SJCRH30 (cell line): ENCODE measurements around the gene SWAP70. TPM values are rescaled to one million over a fixed set of nuclear protein-coding genes. Genes with fewer than 3 reads are reported as not detected.
"Not testable (repeated sequence)": the region's sequence is repeated elsewhere in the genome, so short reads cannot be mapped to it uniquely, and the experiment has no call there.

Experiments
- DNase-seq, 2 experiments: peaks; one replicate each; pipeline ENCODE4 v3.0.0-alpha.2; 2015 to 2020
- H3K27ac ChIP-seq: fragments of 250-450 bp; sonication (Bioruptor Pico); 2 replicates; pipeline ENCODE4 v1.5.1; 2020; ENCODE audit warnings: mild to moderate bottlenecking, moderate library complexity
- H3K27me3 ChIP-seq: fragments of 250-450 bp; sonication (Bioruptor Pico); 2 replicates; pipeline ENCODE4 v1.5.1; 2020; ENCODE audit warnings: mild to moderate bottlenecking, moderate library complexity
- H3K36me3 ChIP-seq: fragments of 250-450 bp; sonication (Bioruptor Pico); 2 replicates; pipeline ENCODE4 v1.5.1; 2020; ENCODE audit warnings: mild to moderate bottlenecking, moderate library complexity
- H3K4me1 ChIP-seq: fragments of 250-450 bp; sonication (Bioruptor Pico); 2 replicates; pipeline ENCODE4 v1.5.1; 2020; ENCODE audit warnings: mild to moderate bottlenecking, moderate library complexity
- H3K4me3 ChIP-seq: fragments of 250-450 bp; sonication (Bioruptor Pico); 2 replicates; pipeline ENCODE4 v1.5.1; 2020; ENCODE audit warnings: mild to moderate bottlenecking, moderate library complexity
- H3K9me3 ChIP-seq: fragments of 250-450 bp; sonication (Bioruptor Pico); replicated peaks from 2 replicates; pipeline ENCODE4 v1.5.1; 2020; ENCODE audit warnings: mild to moderate bottlenecking, moderate library complexity
- total RNA-seq: library from RNA; depleted of rRNA; stranded (reverse); fragments of >200 nt; shearing (Covaris generic); gene quantifications from 2 replicates; pipeline ENCODE4 v1.2.3, GENCODE V29; 2014; rRNA removed

SWAP70 gene
- 25.3 and 25.4 TPM in 2 replicates for total RNA-seq

GRCh38 chr11:9663699-9664275, at the start of gene SWAP70:
TSS of gene SWAP70 (plus strand) at chr11:9664077. CDS start at chr11:9664180, 103 bp downstream.
- Histone ChIP-seq H3K27me3 (no peaks in the 10 kb centered on the region), H3K4me3 (peak within 1 kb of the TSS; percentile 82), H3K36me3 (no peaks in the 10 kb centered on the region; the same call in 1 of the 2 replicates), H3K4me1 (no peaks in the 10 kb centered on the region), H3K9me3 (peaks cover 15% of the 10 kb centered on the region), H3K27ac (peak within 1 kb of the TSS; percentile 57)
- DNase-seq, result peak; percentile 87 to 90

- no peak for DNase-seq
- Histone ChIP-seq H3K9me3 (no peaks in the 10 kb centered on the region), H3K4me1 (peaks cover 17% of the 10 kb centered on the region; the same call in 1 of the 2 replicates), H3K4me3 (no peak overlapping the region), H3K27ac (no peak overlapping the region), H3K27me3 (no peaks in the 10 kb centered on the region), H3K36me3 (no peaks in the 10 kb centered on the region)
Measured at GRCh38 chr11:9615031-9615451, 48.8 kb upstream of the SWAP70 start.

GRCh38 chr11:9616042-9616675, 47.7 kb upstream of the SWAP70 start:
- no peaks in the 10 kb centered on the region for H3K9me3 ChIP-seq
- no peaks in the 10 kb centered on the region for H3K27me3 ChIP-seq
- peaks cover 17% of the 10 kb centered on the region; the same call in 1 of the 2 replicates for H3K4me1 ChIP-seq
- H3K36me3 ChIP-seq, result no peaks in the 10 kb centered on the region
- H3K27ac ChIP-seq, result no peak overlapping the region
- DNase-seq, result no peak
- H3K4me3 ChIP-seq, result no peak overlapping the region

- Histone ChIP-seq H3K4me1 (peaks cover 17% of the 10 kb centered on the region; the same call in 1 of the 2 replicates), H3K27me3 (no peaks in the 10 kb centered on the region), H3K36me3 (no peaks in the 10 kb centered on the region), H3K9me3 (no peaks in the 10 kb centered on the region), H3K4me3 (no peak overlapping the region), H3K27ac (no peak overlapping the region)
- DNase-seq, result no peak
Measured at GRCh38 chr11:9616858-9617257, 47.0 kb upstream of the SWAP70 start.

GRCh38 chr11:9617940-9618339, 45.9 kb upstream of the SWAP70 start:
- Histone ChIP-seq H3K4me1 (peaks cover 9% of the 10 kb centered on the region; the same call in 1 of the 2 replicates), H3K36me3 (no peaks in the 10 kb centered on the region), H3K9me3 (no peaks in the 10 kb centered on the region), H3K27me3 (no peaks in the 10 kb centered on the region), H3K27ac (no peak overlapping the region), H3K4me3 (no peak overlapping the region)
- no peak for DNase-seq

GRCh38 chr11:9619004-9619403, 44.9 kb upstream of the SWAP70 start:
- H3K27me3 ChIP-seq, result no peaks in the 10 kb centered on the region
- peaks cover 9% of the 10 kb centered on the region; the same call in 1 of the 2 replicates for H3K4me1 ChIP-seq
- no peaks in the 10 kb centered on the region for H3K9me3 ChIP-seq
- no peak overlapping the region for H3K27ac ChIP-seq
- no peak overlapping the region for H3K4me3 ChIP-seq
- DNase-seq, result no peak
- no peaks in the 10 kb centered on the region for H3K36me3 ChIP-seq

- H3K27ac ChIP-seq, result no peak overlapping the region
- H3K27me3 ChIP-seq, result no peaks in the 10 kb centered on the region
- no peak overlapping the region for H3K4me3 ChIP-seq
- no peaks in the 10 kb centered on the region for H3K36me3 ChIP-seq
- H3K9me3 ChIP-seq, result no peaks in the 10 kb centered on the region
- no peak for DNase-seq
- peaks cover 9% of the 10 kb centered on the region; the same call in 1 of the 2 replicates for H3K4me1 ChIP-seq
Measured at GRCh38 chr11:9619971-9620370, 43.9 kb upstream of the SWAP70 start.

- H3K4me3 ChIP-seq, H3K27ac ChIP-seq, H3K36me3 ChIP-seq, H3K4me1 ChIP-seq, H3K9me3 ChIP-seq, DNase-seq, H3K27me3 ChIP-seq: not testable (repeated sequence)
Measured at GRCh38 chr11:9622353-9622752, 41.5 kb upstream of the SWAP70 start.

GRCh38 chr11:9623053-9623452, 40.8 kb upstream of the SWAP70 start:
- H3K9me3 ChIP-seq, DNase-seq, H3K36me3 ChIP-seq: not testable (repeated sequence)

GRCh38 chr11:9624448-9624847, 39.4 kb upstream of the SWAP70 start:
- no peak overlapping the region for H3K27ac ChIP-seq
- H3K4me3 ChIP-seq, result no peak overlapping the region
- H3K27me3 ChIP-seq, result no peaks in the 10 kb centered on the region
- H3K9me3 ChIP-seq, result 0 out of 2 replicates have a peak, but pooled peaks cover 3% of the 10 kb centered on the region
- peaks cover 4% of the 10 kb centered on the region; the same call in 1 of the 2 replicates for H3K4me1 ChIP-seq
- H3K36me3 ChIP-seq, result no peaks in the 10 kb centered on the region
- no peak for DNase-seq

More at GRCh38 chr11:9623053-9623452, 40.8 kb upstream of the SWAP70 start:
- not testable (repeated sequence) for H3K4me3 ChIP-seq, H3K4me1 ChIP-seq, H3K27me3 ChIP-seq, H3K27ac ChIP-seq

GRCh38 chr11:9625162-9625561, 38.7 kb upstream of the SWAP70 start:
- H3K27ac ChIP-seq, result no peak overlapping the region
- DNase-seq, result no peak
- H3K9me3 ChIP-seq, result 0 out of 2 replicates have a peak, but pooled peaks cover 3% of the 10 kb centered on the region
- H3K36me3 ChIP-seq, result no peaks in the 10 kb centered on the region
- no peak overlapping the region for H3K4me3 ChIP-seq
- no peaks in the 10 kb centered on the region for H3K4me1 ChIP-seq
- H3K27me3 ChIP-seq, result no peaks in the 10 kb centered on the region

- Histone ChIP-seq H3K4me1 (no peaks in the 10 kb centered on the region), H3K36me3 (no peaks in the 10 kb centered on the region), H3K27me3 (no peaks in the 10 kb centered on the region), H3K4me3 (no peak overlapping the region), H3K9me3 (0 out of 2 replicates have a peak, but pooled peaks cover 3% of the 10 kb centered on the region), H3K27ac (no peak overlapping the region)
- DNase-seq, result no peak
Measured at GRCh38 chr11:9625728-9626127, 38.1 kb upstream of the SWAP70 start.

GRCh38 chr11:9626496-9627394, 37.1 kb upstream of the SWAP70 start:
- H3K27me3 ChIP-seq, result no peaks in the 10 kb centered on the region
- no peak overlapping the region for H3K4me3 ChIP-seq
- H3K36me3 ChIP-seq, result no peaks in the 10 kb centered on the region
- no peaks in the 10 kb centered on the region for H3K4me1 ChIP-seq
- 0 out of 2 replicates have a peak, but pooled peaks cover 3% of the 10 kb centered on the region for H3K9me3 ChIP-seq
- no peak overlapping the region for H3K27ac ChIP-seq
- DNase-seq, result no peak

GRCh38 chr11:9629064-9629463, 34.8 kb upstream of the SWAP70 start:
- Histone ChIP-seq H3K36me3 (no peaks in the 10 kb centered on the region), H3K4me1 (no peaks in the 10 kb centered on the region), H3K27ac (no peak overlapping the region), H3K4me3 (no peak overlapping the region), H3K27me3 (no peaks in the 10 kb centered on the region), H3K9me3 (0 out of 2 replicates have a peak, but pooled peaks cover 3% of the 10 kb centered on the region)
- DNase-seq, result no peak

GRCh38 chr11:9633679-9634078, 30.2 kb upstream of the SWAP70 start:
- no peaks in the 10 kb centered on the region for H3K36me3 ChIP-seq
- no peaks in the 10 kb centered on the region for H3K9me3 ChIP-seq
- no peak for DNase-seq
- H3K27me3 ChIP-seq, result no peaks in the 10 kb centered on the region
- H3K4me1 ChIP-seq, result no peaks in the 10 kb centered on the region
- H3K4me3 ChIP-seq, result no peak overlapping the region
- H3K27ac ChIP-seq, result no peak overlapping the region
